HCT116 (cell line): ENCODE measurements around the gene STUM. TPM values are rescaled to one million over a fixed set of nuclear protein-coding genes. Genes with fewer than 3 reads are reported as not detected.

ENCODE experiments used
- ATAC-seq: fragments of 200-7000 bp; cut with Tn5 transposase; 2 replicates; pipeline ENCODE4 v1.9.1; 2020; ENCODE audit warnings: mild to moderate bottlenecking, moderate library complexity
- BruUV-seq: library from RNA; stranded (reverse); fragments of 400-500 nt; replicated peaks from 2 replicates; lab custom pipeline; 2021; lab: Mats Ljungman, UMichigan
- CTCF ChIA-PET: fragments of 300-600 bp; sonication (Branson Sonifier 250); formaldehyde crosslinking; loops from one replicate; lab custom pipeline; 2021; ENCODE audit warnings: antibody characterized with exemption; lab: Charles Lee
- POLR2A ChIA-PET: fragments of 300-600, 350-600 bp; sonication (Branson Sonifier 250); formaldehyde crosslinking; loops from one replicate; lab custom pipeline; 2021; ENCODE audit warnings: antibody characterized with exemption; lab: Charles Lee
- RAD21 ChIA-PET, 2 experiments: fragments of 300-600 bp; sonication (Branson Sonifier 250); formaldehyde crosslinking; loops; one replicate each; lab custom pipeline; 2023; ENCODE audit warnings: low total read pairs in 2 of 2; ENCODE audit not compliant: uncharacterized antibody in 2 of 2, unreplicated experiment in 2 of 2, low non-redundant PET in 1 of 2; lab: Charles Lee
- DNase-seq: peaks from one replicate; pipeline ENCODE4 v3.0.0-alpha.2; 2010; ENCODE audit warnings: low read depth, low spot score
- H2AFZ ChIP-seq: fragments of 200-600 bp; shearing (Covaris generic), sonication (generic); 2 replicates; pipeline ENCODE4 v1.6.1; 2017; ENCODE audit warnings: low read depth, mixed run types, mixed read lengths, antibody characterized with exemption, low read length; ENCODE audit not compliant: poor library complexity, severe bottlenecking
- H3K27ac ChIP-seq: 2 replicates; pipeline ENCODE4 v1.5.1; 2012; ENCODE audit warnings: low read depth, low read length
- H3K27me3 ChIP-seq: fragments of 200-600 bp; sonication (generic); 2 replicates; pipeline ENCODE4 v1.6.1; 2016; ENCODE audit warnings: mixed run types, low read length, mixed read lengths; ENCODE audit not compliant: insufficient read depth
- H3K36me3 ChIP-seq, 2 experiments: fragments of 200-500 bp in 1 of 2; fragments of 200-600 bp in 1 of 2; sonication (Bioruptor generic) in 1 of 2; sonication (generic) in 1 of 2; 2 replicates each; pipeline versions ENCODE4 v1.5.1 to v1.6.1; 2014 to 2016; ENCODE audit warnings: low read length in 2 of 2, inconsistent platforms in 1 of 2, mixed read lengths in 1 of 2, mixed run types in 1 of 2; ENCODE audit not compliant: insufficient read depth in 2 of 2, control insufficient read depth in 1 of 2
- H3K4me1 ChIP-seq, 2 experiments: fragments of 200-600 bp in 1 of 2; sonication (generic) in 1 of 2; 2 replicates each; pipeline versions ENCODE4 v1.5.1 to v1.6.1; 2012 to 2017; ENCODE audit warnings: low read length in 2 of 2, inconsistent platforms in 1 of 2, mild to moderate bottlenecking in 1 of 2, mixed read lengths in 1 of 2, mixed run types in 1 of 2, moderate library complexity in 1 of 2; ENCODE audit not compliant: insufficient read depth in 2 of 2, control insufficient read depth in 1 of 2
- H3K4me2 ChIP-seq: fragments of 200-600 bp; sonication (generic); 2 replicates; pipeline ENCODE4 v1.6.1; 2017; ENCODE audit warnings: mixed run types, low read length, mixed read lengths
- H3K4me3 ChIP-seq, 2 experiments: fragments of 200-600 bp in 1 of 2; sonication (generic) in 1 of 2; replicated peaks in 1 of 2; 2 replicates each; pipeline ENCODE4 v1.5.1; 2011 to 2016; ENCODE audit warnings: low read length in 2 of 2, control low read depth in 1 of 2, low read depth in 1 of 2, mild to moderate bottlenecking in 1 of 2, mixed read lengths in 1 of 2, mixed run types in 1 of 2
- H3K79me2 ChIP-seq: fragments of 200-600 bp; sonication (generic); 2 replicates; pipeline ENCODE4 v1.6.1; 2017; ENCODE audit warnings: mild to moderate bottlenecking, mixed run types, low read length, moderate library complexity, mixed read lengths; ENCODE audit not compliant: insufficient read depth
- H3K9ac ChIP-seq: fragments of 200-600 bp; sonication (generic); 2 replicates; pipeline ENCODE4 v1.6.1; 2016; ENCODE audit warnings: low read length, mixed read lengths
- H3K9me2 ChIP-seq: fragments of 200-600 bp; sonication (generic), shearing (Covaris generic); 2 replicates; pipeline ENCODE4 v1.6.1; 2017; ENCODE audit warnings: mixed run types, mild to moderate bottlenecking, moderate library complexity; ENCODE audit not compliant: insufficient read depth
- H3K9me3 ChIP-seq, 2 experiments: fragments of 200-500 bp in 1 of 2; fragments of 200-600 bp in 1 of 2; sonication (Bioruptor generic) in 1 of 2; sonication (generic) in 1 of 2; 2 replicates each; pipeline ENCODE4 v1.6.1; 2014 to 2017; ENCODE audit warnings: low read length in 2 of 2, mixed read lengths in 2 of 2, inconsistent platforms in 1 of 2, low read depth in 1 of 2, mild to moderate bottlenecking in 1 of 2, mixed run types in 1 of 2, moderate library complexity in 1 of 2; ENCODE audit not compliant: control insufficient read depth in 1 of 2, insufficient read depth in 1 of 2
- H4K20me1 ChIP-seq: fragments of 200-600 bp; sonication (generic), shearing (Covaris generic); 2 replicates; pipeline ENCODE4 v1.6.1; 2017; ENCODE audit warnings: mixed run types, mild to moderate bottlenecking, moderate library complexity; ENCODE audit not compliant: insufficient read depth
- CEBPB ChIP-seq: IDR thresholded peaks from 2 replicates; pipeline ENCODE4 v1.6.1; 2012; ENCODE audit warnings: low read depth
- EGR1 ChIP-seq: IDR thresholded peaks from 2 replicates; pipeline ENCODE4 v1.6.1; 2012; ENCODE audit warnings: low read depth
- ELF1 ChIP-seq: IDR thresholded peaks from 2 replicates; pipeline ENCODE4 v1.6.1; 2012; ENCODE audit warnings: low read depth, borderline replicate concordance
- POLR2A ChIP-seq: IDR thresholded peaks from 2 replicates; pipeline ENCODE4 v1.7.0; 2011; ENCODE audit warnings: borderline replicate concordance; ENCODE audit not compliant: insufficient read depth, insufficient read length; ENCODE audit errors: extremely low read depth
- POLR2AphosphoS5 ChIP-seq: IDR thresholded peaks from 2 replicates; pipeline ENCODE4 v1.6.1; 2011; ENCODE audit warnings: mild to moderate bottlenecking, low read depth, low read length, moderate library complexity
- REST ChIP-seq: IDR thresholded peaks from 2 replicates; pipeline ENCODE4 v1.6.1; 2012; ENCODE audit warnings: low read depth
- intact Hi-C: fragments of 100-400 bp; cut with micrococcal nuclease; formaldehyde crosslinking; loops from 2 replicates; pipeline ENCODE4 v1.10.0; 2022
- total RNA-seq: library from RNA; stranded (reverse); gene quantifications from one replicate; pipeline ENCODE4 v1.2.1, GENCODE V29; 2021; ENCODE audit not compliant: unreplicated experiment

Gene STUM
- total RNA-seq, 1 experiment from 2014 or later: not detected

- RAD21 ChIA-PET: no interaction called here
- H3K79me2 ChIP-seq: no peaks in the 10 kb centered on the region
- H3K27me3 ChIP-seq: no peaks in the 10 kb centered on the region
- POLR2A ChIA-PET: no interaction called here
- DNase-seq (no peak), ATAC-seq (no peak)
- no peaks in the 10 kb centered on the region for H3K36me3 ChIP-seq
- H3K9me2 ChIP-seq: no peaks in the 10 kb centered on the region
- H4K20me1 ChIP-seq: no peaks in the 10 kb centered on the region
- no peak overlapping the region for H2AFZ ChIP-seq
- H3K4me1 ChIP-seq: no peaks in the 10 kb centered on the region
- BruUV-seq: no TSS peak
- no peak overlapping the region for H3K27ac ChIP-seq
- no peaks in the 10 kb centered on the region for H3K9me3 ChIP-seq
- no peak overlapping the region for H3K4me2 ChIP-seq
- H3K9ac ChIP-seq: no peak overlapping the region
- CTCF ChIA-PET: no interaction called here
- no peak overlapping the region for H3K4me3 ChIP-seq
- TF ChIP-seq POLR2AphosphoS5: no peak
- TF ChIP-seq REST: no peak
- TF ChIP-seq ELF1: no peak
- TF ChIP-seq, all 23 proteins: peak for 0
- intact Hi-C loops: no loop called here
Measured at GRCh38 chr1:226576601-226577000, 28.0 kb downstream of the STUM start.

- no peaks in the 10 kb centered on the region for H4K20me1 ChIP-seq
- H3K9ac ChIP-seq: no peak overlapping the region
- H3K4me1 ChIP-seq: no peaks in the 10 kb centered on the region
- H2AFZ ChIP-seq: no peak overlapping the region
- POLR2A ChIA-PET: no interaction called here
- H3K27me3 ChIP-seq: no peaks in the 10 kb centered on the region
- no TSS peak for BruUV-seq
- no peaks in the 10 kb centered on the region for H3K79me2 ChIP-seq
- H3K4me2 ChIP-seq: no peak overlapping the region
- intact Hi-C loops: no loop called here
- H3K9me2 ChIP-seq: no peaks in the 10 kb centered on the region
- TF ChIP-seq EGR1 (no peak), CEBPB (no peak), POLR2A (no peak), ELF1 (no peak)
- DNase-seq (no peak), ATAC-seq (no peak)
- no peaks in the 10 kb centered on the region for H3K36me3 ChIP-seq
- H3K27ac ChIP-seq: no peak overlapping the region
- no peaks in the 10 kb centered on the region for H3K9me3 ChIP-seq
- RAD21 ChIA-PET: no interaction called here
- H3K4me3 ChIP-seq: no peak overlapping the region
- CTCF ChIA-PET: interaction anchor here (0.6 kb wide), 1 partner anchor 9 kb away, joined by 4 read pairs; no protein-coding TSS in a partner anchor
Measured at GRCh38 chr1:226577401-226578180, 29.0 kb downstream of the STUM start.
